GM23248 (cell line): ENCODE measurements around the gene PPP1R1C.

Experiments
- EZH2 ChIP-seq: fragments of 200-600 bp; sonication (generic); IDR thresholded peaks from 2 replicates; pipeline ENCODE4 v1.6.1; 2018; ENCODE audit warnings: antibody characterized with exemption, mild to moderate bottlenecking; ENCODE audit not compliant: insufficient read depth, poor library complexity, severe bottlenecking
- EZH2phosphoT487 ChIP-seq: fragments of 200-600 bp; sonication (generic); IDR thresholded peaks from 2 replicates; pipeline ENCODE4 v1.6.1; 2018; ENCODE audit warnings: antibody characterized with exemption, moderate library complexity, mild to moderate bottlenecking, low read depth; ENCODE audit not compliant: insufficient read depth

GRCh38 chr2:181984060-181984459 lies 1.6 kb upstream of the PPP1R1C start:
- TF ChIP-seq EZH2phosphoT487, result no peak
- TF ChIP-seq EZH2, result no peak
